ENCODE measurements around the gene PACS1. TPM values are rescaled to one million over a fixed set of nuclear protein-coding genes. Genes with fewer than 3 reads are reported as not detected.

The PACS1 gene
- total and polyA plus RNA-seq, 8 donors, result 14.7 to 269 (median 51.0) TPM

DNA sequence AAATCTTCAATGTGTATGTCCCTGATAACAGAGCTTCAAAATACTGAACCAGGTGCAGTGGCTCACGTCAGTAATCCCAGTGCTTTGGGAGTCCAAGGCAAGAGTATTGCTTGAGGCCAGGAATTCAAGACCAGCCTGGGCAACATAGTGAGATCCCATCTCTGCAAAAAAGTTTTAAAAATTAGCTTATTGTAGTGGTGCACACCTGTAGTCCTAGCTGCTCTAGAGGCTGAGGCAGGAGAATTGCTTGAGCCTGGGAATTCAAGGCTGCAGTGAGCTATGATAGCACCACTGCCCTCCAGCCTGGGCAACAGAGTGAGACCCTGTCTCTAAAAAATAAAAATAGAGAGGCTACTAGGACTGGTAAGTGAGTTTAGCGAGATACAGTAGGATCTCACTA is 84.0 kb downstream of the PACS1 start:
- intact Hi-C loops (cut with DNase I; ENCODE audit: low total_unique reads), result no loop called here
- peaks cover 0 to 3% (median 0%) of the 10 kb centered on the region in 4 donors for H3K4me1 ChIP-seq
- H3K36me3 ChIP-seq, result no peaks in the 10 kb centered on the region
- H3K27me3 ChIP-seq, result no peaks in the 10 kb centered on the region
- DNase-seq, result no peak
- H3K27ac ChIP-seq, result no peak overlapping the region
- no peak overlapping the region for H3K4me3 ChIP-seq
- H3K9me3 ChIP-seq, result no peaks in the 10 kb centered on the region
- TF ChIP-seq, protein P1, sequence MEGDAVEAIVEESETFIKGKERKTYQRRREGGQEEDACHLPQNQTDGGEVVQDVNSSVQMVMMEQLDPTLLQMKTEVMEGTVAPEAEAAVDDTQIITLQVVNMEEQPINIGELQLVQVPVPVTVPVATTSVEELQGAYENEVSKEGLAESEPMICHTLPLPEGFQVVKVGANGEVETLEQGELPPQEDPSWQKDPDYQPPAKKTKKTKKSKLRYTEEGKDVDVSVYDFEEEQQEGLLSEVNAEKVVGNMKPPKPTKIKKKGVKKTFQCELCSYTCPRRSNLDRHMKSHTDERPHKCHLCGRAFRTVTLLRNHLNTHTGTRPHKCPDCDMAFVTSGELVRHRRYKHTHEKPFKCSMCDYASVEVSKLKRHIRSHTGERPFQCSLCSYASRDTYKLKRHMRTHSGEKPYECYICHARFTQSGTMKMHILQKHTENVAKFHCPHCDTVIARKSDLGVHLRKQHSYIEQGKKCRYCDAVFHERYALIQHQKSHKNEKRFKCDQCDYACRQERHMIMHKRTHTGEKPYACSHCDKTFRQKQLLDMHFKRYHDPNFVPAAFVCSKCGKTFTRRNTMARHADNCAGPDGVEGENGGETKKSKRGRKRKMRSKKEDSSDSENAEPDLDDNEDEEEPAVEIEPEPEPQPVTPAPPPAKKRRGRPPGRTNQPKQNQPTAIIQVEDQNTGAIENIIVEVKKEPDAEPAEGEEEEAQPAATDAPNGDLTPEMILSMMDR (IDR thresholded peaks at IDR 0.05), result no peak
- TF ChIP-seq EP300 (IDR thresholded peaks at IDR 0.05) (no peak), POLR2A (IDR thresholded peaks at IDR 0.05) (no peak), POLR2AphosphoS5 (IDR thresholded peaks at IDR 0.05) (no peak)
- 95 to 98% (median 97%) methylated on average over 2 of the region's 2 CpGs for WGBS, 5 donors

DNA sequence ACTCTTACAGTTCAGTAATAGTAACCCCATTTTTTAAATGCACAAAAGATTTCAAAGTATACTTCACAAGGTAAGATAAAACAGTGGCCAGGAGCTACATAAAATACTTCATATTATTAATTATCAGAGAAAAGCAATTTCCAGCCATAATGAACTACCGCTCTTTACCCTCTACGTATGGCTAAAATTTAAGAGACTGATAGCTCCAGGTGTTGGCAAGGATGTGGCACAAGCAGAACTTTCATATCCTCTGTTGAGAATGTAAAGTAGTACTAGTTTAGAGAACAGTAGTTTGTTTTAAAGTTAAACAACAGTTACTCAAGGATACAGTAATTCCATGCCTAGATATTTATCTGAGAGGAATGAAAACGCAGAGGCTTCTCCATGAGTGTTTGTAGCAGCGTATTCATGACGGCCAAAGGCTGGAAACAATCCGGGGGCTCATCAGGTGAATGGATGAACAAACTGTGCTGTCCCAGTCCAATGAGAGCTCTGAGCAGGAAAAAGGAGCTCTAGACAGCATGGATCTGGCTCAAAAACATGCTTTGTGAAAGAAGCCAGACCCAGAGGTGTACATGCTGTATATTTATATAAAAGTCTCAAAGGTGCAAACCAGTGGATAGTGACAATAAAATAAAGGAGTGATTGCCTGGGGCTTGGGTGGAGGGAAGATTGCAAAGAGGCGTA is 85.5 kb downstream of the PACS1 start:
- Histone ChIP-seq H3K36me3 (no peaks in the 10 kb centered on the region), H3K4me1 (peaks cover 0 to 11% (median 0%) of the 10 kb centered on the region in 4 donors), H3K9me3 (no peaks in the 10 kb centered on the region), H3K27ac (no peak overlapping the region), H3K4me3 (no peak overlapping the region), H3K27me3 (no peaks in the 10 kb centered on the region)
- intact Hi-C loops (cut with DNase I; ENCODE audit: low total_unique reads), result no loop called here
- 90 to 95% (median 93%) methylated on average over 7 of the region's 7 CpGs for WGBS, 5 donors
- no peak for DNase-seq
- no peak for TF ChIP-seq POLR2A (IDR thresholded peaks at IDR 0.05)
- no peak for TF ChIP-seq POLR2AphosphoS5 (IDR thresholded peaks at IDR 0.05)

DNA sequence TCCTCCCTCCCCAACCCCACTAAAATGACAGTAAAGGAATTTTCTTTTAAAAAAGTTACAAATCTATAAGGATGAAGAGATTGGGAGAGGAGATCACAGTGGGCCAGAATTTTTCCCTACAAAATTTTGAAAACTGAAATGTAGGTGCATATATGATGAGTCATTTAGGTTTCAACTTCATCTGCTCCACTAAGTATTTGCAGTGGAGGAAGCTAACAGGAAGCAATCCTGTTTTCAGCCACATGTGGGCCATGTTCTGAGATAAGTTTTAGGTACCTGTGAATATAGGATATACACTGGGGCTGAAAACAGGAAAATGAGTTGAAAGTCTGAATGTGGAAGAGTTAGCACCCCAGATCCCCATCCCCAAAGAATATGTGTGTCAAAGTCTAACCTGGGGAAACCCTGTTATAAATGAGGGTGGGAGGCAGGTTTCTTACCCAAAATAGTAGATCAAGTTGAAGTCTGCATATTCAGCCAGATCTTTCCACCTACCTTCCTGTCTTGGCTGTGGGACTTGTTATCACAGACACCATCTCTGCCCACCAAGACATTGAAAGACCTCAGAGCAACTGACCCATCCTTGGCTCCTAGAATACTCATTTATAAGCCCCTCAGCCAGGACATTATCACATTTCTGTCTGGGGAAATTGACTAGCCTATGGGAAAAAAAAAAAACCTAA is 87.3 kb downstream of the PACS1 start:
- Histone ChIP-seq H3K4me3 (no peak overlapping the region), H3K4me1 (peaks cover 0 to 11% (median 0%) of the 10 kb centered on the region in 4 donors), H3K27ac (no peak overlapping the region), H3K36me3 (no peaks in the 10 kb centered on the region), H3K9me3 (no peaks in the 10 kb centered on the region), H3K27me3 (no peaks in the 10 kb centered on the region)
- no peak for TF ChIP-seq POLR2AphosphoS5 (IDR thresholded peaks at IDR 0.05)
- no peak for TF ChIP-seq POLR2A (IDR thresholded peaks at IDR 0.05)
- intact Hi-C loops (cut with DNase I; ENCODE audit: low total_unique reads), result no loop called here
- no peak for DNase-seq

DNA sequence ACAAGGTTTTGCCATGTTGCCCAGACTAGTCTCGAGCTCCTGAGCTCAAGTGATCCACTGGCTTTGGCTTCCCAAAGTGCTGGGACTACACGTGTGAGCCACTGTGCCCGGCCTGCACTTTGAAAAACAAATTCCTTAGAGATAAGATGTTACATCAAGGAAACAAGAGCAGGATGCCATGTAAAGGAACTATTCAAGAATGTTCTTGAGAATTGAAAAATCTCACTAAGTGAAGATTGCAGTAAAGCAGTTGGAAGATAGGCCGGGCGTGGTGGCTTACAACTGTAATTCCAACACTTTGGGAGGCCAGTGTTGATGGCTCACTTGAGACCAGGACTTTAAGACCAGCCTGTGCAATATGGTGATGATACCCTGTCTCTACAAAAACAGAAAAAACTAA is 88.1 kb downstream of the PACS1 start:
- Histone ChIP-seq H3K27ac (no peak overlapping the region), H3K4me3 (no peak overlapping the region), H3K9me3 (no peaks in the 10 kb centered on the region), H3K4me1 (peaks cover 0 to 11% (median 0%) of the 10 kb centered on the region in 4 donors), H3K27me3 (no peaks in the 10 kb centered on the region), H3K36me3 (no peaks in the 10 kb centered on the region)
- intact Hi-C loops (cut with DNase I; ENCODE audit: low total_unique reads), result no loop called here
- no peak for DNase-seq
- TF ChIP-seq, protein P1 (IDR thresholded peaks at IDR 0.05), result no peak
- TF ChIP-seq EP300 (IDR thresholded peaks at IDR 0.05) (no peak), POLR2A (IDR thresholded peaks at IDR 0.05) (no peak), POLR2AphosphoS5 (IDR thresholded peaks at IDR 0.05) (no peak)
- WGBS, 5 donors, result 76 to 87% (median 82%) methylated on average over 5 of the region's 5 CpGs

DNA sequence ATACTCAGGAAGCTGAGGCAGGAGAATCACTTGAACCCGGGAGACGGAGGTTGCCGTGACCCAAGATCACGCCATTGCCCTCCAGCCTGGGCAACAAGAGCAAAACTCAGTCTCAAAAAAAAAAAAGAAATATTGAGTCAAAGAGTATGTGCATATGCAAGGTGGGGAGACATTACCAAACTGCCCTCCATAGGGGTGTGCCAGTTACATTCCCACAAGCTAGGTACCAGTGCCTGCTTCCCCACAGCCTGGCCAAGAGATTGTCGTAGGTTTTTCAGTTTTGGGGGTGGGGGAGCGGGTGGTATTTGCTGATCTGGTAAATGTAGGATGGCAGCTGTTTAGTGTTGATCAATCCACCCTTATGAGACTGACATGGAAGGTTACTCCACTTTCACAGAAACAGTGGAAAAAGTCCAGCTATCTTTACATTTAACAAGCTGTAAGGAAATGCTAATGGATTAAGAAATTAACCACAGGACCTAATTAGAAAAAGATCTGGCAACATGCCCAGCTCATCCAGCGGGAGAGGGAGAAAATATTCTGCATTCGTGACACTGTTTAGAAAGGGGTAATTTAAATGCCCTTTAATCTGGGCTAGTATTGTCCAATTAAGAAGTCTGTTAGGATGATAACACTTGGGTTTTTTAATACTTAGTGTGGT is 89.4 kb downstream of the PACS1 start:
- Histone ChIP-seq H3K27ac (no peak overlapping the region), H3K4me3 (no peak overlapping the region), H3K36me3 (no peaks in the 10 kb centered on the region), H3K4me1 (peaks cover 0 to 11% (median 0%) of the 10 kb centered on the region in 4 donors), H3K9me3 (no peaks in the 10 kb centered on the region), H3K27me3 (no peaks in the 10 kb centered on the region)
- intact Hi-C loops (cut with DNase I; ENCODE audit: low total_unique reads), result no loop called here
- TF ChIP-seq EP300 (IDR thresholded peaks at IDR 0.05) (no peak), POLR2A (IDR thresholded peaks at IDR 0.05) (no peak), POLR2AphosphoS5 (IDR thresholded peaks at IDR 0.05) (no peak)
- TF ChIP-seq, protein P1 (IDR thresholded peaks at IDR 0.05), result no peak
- WGBS, 5 donors, result 62 to 72% (median 63%) methylated on average over 8 of the region's 8 CpGs
- no peak for DNase-seq

Data from stomach (tissue), 9 donors.